ENCODE results near the gene LSM14B.
A peak's percentile ranks its signal among the peaks of the same experiment; 100 is the strongest.

The LSM14B gene

DNA sequence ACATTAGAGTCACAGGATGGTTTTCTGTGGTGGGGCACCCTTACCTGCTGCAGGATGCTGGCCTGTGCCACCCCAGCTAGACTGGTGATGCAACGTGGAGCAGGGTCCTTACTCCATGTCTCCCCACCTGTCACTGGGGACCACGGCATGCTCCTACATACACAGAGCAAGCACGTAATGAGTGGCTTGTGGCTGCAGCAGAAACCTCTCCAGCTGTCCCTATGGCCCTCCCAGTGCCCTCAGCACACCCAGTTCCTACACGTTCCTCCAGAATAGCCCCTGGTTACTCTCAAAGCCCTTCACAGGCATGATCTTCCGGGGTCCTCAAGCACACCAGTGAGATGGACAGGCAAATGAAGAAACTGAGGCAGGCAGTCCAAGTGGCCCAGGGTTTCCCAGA lies 3.2 kb upstream of the LSM14B start:
- TF ChIP-seq, protein P1, sequence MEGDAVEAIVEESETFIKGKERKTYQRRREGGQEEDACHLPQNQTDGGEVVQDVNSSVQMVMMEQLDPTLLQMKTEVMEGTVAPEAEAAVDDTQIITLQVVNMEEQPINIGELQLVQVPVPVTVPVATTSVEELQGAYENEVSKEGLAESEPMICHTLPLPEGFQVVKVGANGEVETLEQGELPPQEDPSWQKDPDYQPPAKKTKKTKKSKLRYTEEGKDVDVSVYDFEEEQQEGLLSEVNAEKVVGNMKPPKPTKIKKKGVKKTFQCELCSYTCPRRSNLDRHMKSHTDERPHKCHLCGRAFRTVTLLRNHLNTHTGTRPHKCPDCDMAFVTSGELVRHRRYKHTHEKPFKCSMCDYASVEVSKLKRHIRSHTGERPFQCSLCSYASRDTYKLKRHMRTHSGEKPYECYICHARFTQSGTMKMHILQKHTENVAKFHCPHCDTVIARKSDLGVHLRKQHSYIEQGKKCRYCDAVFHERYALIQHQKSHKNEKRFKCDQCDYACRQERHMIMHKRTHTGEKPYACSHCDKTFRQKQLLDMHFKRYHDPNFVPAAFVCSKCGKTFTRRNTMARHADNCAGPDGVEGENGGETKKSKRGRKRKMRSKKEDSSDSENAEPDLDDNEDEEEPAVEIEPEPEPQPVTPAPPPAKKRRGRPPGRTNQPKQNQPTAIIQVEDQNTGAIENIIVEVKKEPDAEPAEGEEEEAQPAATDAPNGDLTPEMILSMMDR (IDR thresholded peaks at IDR 0.05; ENCODE audit: insufficient read depth, low read depth, low read length, missing control alignments) = no peak
- H3K4me3 ChIP-seq (ENCODE audit: low read depth, low read length) = no peak overlapping the region
- no peak for DNase-seq (ENCODE audit: low read depth)

DNA sequence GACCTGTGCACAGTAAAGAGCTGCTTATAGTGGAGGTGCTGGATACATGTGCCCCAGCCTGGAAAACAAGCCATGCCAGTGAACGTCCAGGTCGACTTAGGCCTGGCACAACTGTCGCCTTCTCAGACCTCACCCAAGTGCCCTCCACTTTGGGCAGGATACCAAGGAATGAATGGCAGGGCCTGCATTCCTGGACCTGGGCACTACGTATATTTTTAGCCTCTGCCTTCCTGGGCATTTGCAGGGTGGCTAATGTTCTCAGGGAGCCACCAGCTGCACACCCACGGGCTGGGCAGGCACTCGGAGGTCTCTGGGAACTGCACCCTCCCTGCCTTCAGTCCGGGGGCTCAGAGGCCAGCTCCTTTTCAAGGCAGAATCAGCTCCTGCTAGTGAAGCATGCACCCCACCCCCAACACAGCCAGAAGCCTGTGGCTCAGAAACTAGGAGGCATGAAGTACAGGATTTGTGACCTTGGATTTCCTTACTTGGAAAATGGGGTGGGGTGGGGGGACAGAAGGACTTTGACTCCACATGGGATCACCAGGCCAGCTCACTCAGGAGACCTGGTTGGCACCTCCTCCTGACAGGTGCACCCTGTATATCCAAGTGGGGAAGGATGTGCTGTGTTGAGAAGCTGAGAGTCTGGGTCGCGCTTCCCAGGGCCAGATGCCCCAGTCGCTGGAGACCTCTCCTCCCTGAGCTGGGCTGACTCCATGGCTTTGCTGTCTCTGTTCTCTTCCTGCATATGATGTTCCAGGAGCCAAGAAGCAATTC lies 2.5 kb upstream of the LSM14B start:
- DNase-seq (ENCODE audit: low read depth) = no peak
- TF ChIP-seq, protein P1 (IDR thresholded peaks at IDR 0.05; ENCODE audit: insufficient read depth, low read depth, low read length, missing control alignments) = no peak
- H3K4me3 ChIP-seq (ENCODE audit: low read depth, low read length) = no peak overlapping the region

DNA sequence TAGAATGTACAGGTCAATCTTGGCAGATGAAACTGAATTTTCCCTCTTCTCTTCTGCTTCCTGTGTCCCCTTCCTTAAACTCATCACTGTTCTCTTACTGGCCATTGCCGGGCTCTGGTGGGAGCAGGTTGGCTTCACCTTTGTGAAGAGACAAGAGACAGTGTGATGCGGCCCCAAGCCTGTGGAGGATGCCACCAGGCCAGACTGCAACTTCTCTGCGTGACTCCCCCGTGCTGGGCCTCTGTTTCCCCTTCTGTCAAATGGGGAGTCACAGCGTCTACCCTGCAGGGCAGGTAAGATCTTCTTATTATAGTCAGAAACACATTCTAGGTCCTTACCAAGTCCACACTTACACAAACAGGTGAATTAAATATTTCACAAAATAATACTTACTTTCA lies 1.9 kb upstream of the LSM14B start:
- TF ChIP-seq, protein P1 (IDR thresholded peaks at IDR 0.05; ENCODE audit: insufficient read depth, low read depth, low read length, missing control alignments) = no peak
- H3K4me3 ChIP-seq (ENCODE audit: low read depth, low read length) = no peak overlapping the region
- DNase-seq (ENCODE audit: low read depth) = no peak

DNA sequence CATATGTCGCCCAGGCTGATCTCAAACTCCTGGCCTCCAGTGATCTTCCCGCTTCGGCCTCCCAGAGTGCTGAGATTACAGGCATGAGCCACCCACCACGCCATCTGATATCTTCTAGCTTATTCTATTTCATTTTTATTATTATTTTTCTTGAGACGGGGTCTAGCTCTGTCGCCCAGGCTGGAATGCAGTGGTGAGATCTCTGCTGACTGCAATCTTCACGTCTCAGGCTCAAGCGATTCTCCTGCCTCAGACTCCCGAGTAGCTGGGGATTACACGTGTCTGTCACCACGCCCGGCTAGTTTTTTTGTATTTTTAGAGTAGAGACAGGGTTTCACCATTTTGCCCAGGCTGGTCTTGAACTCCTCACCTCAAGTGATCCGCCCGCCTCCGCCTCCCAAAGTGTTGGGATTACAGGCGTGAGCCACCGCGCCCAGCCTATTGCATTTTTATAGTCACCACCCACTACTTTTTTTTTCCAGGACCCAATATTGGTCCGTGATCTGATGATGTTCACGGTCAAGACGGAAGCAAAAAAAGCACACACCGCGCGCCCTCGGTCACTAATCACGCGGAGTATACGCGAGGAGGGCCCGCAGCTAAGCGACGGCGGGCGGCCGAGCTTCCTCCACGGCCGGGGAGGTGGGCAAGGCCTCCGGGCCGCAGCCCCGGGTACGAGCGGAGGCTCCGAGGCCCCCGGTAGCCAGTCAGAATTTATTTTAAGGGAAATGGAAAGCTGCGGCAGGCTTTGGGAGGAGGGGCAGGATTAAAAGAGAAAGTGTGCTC lies 1.1 kb upstream of the LSM14B start:
- H3K4me3 ChIP-seq (ENCODE audit: low read depth, low read length) = peak overlapping the region; percentile 71
- TF ChIP-seq, protein P1 (IDR thresholded peaks at IDR 0.05; ENCODE audit: insufficient read depth, low read depth, low read length, missing control alignments) = no peak
- DNase-seq (ENCODE audit: low read depth) = no peak

DNA sequence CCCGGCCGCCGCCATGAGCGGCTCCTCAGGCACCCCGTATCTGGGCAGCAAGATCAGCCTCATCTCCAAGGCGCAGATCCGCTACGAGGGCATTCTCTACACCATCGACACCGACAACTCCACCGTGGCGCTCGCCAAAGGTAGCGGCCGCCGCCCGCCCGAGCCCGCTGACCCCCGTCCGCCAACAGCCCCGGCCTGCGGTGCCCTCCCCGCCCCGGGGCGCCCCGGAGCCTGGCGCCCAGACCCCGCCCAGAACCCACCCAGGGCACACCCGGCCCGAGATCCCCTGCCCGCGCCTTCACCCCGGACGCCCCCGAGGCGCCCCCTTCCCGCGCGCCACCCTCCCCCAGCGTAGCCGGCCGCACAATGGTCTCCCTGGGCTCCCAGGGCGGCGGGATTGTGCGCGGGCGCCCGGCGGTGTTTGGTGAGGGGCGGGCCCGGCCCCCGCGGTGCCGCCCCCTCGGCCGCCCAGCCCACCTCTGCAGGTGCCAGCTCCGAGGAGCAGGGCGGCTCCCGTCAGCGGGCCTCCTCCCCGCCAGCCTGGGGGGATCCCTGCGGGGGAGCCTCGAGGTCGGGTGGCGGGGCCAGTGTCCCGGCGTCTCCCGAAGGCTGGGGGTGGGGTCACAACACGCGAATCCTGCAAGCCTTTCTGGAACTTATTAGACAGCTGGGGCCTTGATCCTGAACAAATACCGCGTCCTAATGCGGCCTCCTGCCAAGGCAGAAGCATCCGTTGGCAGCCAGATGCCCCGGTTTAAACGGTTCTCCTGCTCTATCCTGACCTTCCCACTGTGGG lies 577 bp downstream of the LSM14B start:
- H3K4me3 ChIP-seq (ENCODE audit: low read depth, low read length) = peak overlapping the region; percentile 74
- TF ChIP-seq, protein P1 (IDR thresholded peaks at IDR 0.05; ENCODE audit: insufficient read depth, low read depth, low read length, missing control alignments) = no peak
- peak; percentile 45 for DNase-seq (ENCODE audit: low read depth)

DNA sequence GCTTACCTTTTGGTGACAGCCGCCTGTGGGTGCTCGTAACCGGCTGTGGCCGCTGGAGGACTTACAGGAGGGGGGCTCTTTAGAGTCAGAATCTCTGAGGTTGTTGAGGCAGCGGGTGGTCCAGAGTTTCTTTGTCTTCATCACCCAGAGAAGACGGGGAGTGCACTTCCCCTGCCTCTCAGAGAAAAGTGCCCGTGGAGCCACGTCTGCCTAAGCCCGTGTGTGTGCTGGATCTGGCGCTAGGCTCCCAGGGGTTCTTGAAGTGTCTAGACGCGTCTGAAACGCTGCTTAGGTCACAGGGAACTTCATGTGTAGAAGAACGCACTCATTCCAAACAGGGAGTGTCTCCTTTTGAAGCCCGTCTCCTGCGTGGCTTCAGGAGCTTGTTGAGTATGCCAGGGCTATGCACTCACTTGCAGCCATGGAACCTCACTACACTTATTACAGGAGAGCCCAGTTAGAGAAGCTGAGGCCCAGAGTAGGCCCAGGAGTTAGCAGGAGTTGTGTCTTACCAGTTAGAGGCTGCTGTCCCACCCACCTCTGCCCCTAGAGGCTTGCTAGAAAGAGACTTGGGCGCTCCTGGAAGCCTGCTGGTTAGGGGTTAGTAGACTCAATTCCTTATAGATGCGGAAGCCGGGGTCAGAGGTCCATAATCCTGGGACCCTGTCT lies 1.3 kb downstream of the LSM14B start:
- TF ChIP-seq, protein P1 (IDR thresholded peaks at IDR 0.05; ENCODE audit: insufficient read depth, low read depth, low read length, missing control alignments) = no peak
- H3K4me3 ChIP-seq (ENCODE audit: low read depth, low read length) = peak overlapping the region; percentile 74
- no peak for DNase-seq (ENCODE audit: low read depth)
